CD4-positive, alpha-beta T cell treated with Interleukin-4 for 1 hour (primary cell): Measurements from ENCODE around the gene KRT75.
"Not testable (repeated sequence)": the region's sequence is repeated elsewhere in the genome, so short reads cannot be mapped to it uniquely, and the experiment has no call there.

Experiments used
- DNase-seq, 2 donors: peaks; one replicate each; pipeline ENCODE4 v3.0.0-alpha.2; 2020 to 2022

The KRT75 gene

GRCh38 chr12:52434081-52434733 lies at the start of gene KRT75:
Gene KRT75 (minus strand): TSS chr12:52434371. CDS start chr12:52434304, 67 bp downstream.
- DNase-seq: no peak

- no peak for DNase-seq
Measured at GRCh38 chr12:52480073-52480472, 45.9 kb upstream of the KRT75 start.

- DNase-seq: no peak
Measured at GRCh38 chr12:52477651-52478050, 43.5 kb upstream of the KRT75 start.

- no peak for DNase-seq
Measured at GRCh38 chr12:52474212-52474611, 40.0 kb upstream of the KRT75 start.

DNA sequence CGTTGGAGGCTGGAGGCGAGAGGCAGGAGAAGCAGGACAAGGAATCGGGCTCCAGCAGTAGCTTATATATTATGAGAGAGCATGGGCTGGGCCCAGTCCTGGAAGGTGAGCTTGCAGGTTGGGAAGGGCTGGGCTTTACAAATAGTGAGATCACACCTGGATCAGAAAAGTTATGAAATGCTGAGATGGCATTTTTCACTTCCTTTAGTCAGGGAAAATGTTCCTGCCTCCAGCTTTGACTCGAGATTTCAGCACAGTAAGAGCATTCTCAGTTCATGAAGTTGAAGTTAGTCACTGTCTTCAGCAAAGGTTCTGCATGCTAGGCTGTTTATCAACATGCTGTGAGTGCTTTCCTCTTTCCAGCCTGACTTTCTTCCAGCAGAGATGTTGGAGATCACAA lies 39.6 kb upstream of the KRT75 start, which contains the start of gene KRT6C:
TSS of gene KRT6C (minus strand) at position 38 of the 400 bp plus-strand sequence. CDS start 68 bp downstream, outside the sequence.
- no peak for DNase-seq

DNA sequence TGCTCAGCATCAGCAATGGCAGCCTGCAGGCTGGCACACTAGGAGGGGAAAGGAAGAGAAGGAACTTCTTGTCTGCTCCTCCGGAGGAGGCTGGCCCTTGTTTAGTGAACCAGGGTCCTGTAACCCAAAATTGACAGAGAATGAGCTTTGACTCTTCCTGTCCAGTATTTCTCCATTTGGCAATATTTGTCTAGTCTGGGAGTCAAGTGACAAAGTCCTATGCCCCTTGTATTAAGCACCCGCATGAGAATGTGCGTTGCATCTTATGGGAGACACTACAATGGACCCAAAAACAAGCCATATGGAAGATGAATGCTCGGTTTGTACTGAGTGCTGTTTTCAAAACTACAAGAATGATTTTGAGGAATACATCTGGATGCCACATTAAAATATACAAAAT lies 35.7 kb upstream of the KRT75 start:
- no peak for DNase-seq

DNA sequence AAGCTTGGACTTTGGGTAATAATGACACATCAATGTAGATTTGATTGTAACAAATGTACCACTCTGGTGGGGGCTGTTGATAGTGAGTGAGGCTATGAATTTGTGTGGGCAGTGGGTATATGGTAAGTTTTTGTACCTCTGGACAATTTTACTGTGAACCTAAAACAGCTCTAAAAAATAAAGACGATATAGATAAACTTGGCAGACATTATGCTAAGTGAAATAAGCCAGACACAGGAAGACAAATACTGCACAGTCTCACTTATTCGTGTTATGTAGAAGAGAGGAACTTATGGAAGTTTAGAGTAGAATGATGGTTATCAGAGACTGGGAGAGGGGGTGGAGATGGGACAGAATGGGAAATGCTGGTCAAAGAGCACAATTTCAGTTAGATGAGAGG lies 30.7 kb upstream of the KRT75 start:
- no peak for DNase-seq

- no peak for DNase-seq
Measured at GRCh38 chr12:52461693-52462092, 27.5 kb upstream of the KRT75 start.

DNA sequence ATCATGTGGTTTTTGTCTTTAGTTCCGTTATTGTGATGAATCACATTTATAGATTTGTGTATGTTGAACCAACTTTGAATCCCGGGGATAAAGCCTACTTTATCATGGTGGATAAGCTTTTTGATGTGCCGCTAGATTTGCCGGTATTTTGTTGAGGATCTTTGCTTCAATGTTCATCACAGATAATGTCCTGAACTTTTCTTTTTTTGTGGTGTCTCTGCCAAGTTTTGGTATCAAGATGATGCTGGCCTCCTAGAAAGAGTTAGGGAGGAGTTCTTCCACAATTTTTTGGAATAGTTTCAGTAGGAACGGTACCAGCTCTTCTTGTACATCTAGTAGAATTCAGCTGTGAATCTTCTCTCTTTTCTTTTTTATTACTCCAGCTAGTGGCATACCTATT lies 24.7 kb upstream of the KRT75 start:
- no peak for DNase-seq

GRCh38 chr12:52455821-52456220 lies 21.6 kb upstream of the KRT75 start:
- DNase-seq: no peak

GRCh38 chr12:52454411-52455201 lies 20.4 kb upstream of the KRT75 start:
- DNase-seq: no peak

DNA sequence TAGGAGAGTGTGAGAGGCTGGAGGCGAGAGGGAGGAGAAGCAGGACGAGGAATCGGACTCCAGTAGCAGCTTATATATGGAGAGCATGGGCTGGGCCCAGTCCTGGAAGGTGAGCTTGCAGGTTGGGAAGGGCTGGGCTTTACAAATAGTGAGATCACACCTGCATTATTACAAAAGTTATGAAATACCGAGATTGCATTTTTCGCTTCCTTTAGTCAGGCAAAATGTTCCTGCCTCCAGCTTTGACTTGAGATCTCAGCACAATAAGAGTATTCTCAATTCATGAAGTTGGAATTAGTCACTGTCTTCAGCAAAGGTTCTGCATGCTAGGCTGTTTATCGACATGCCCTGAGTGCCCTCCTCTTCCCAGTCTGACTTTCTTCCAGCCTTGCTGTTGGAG lies 17.9 kb upstream of the KRT75 start, which contains the start of gene KRT6B:
TSS of gene KRT6B (minus strand) at position 46 of the 400 bp plus-strand sequence. CDS start 68 bp downstream, outside the sequence.
- DNase-seq: no peak

GRCh38 chr12:52448228-52448627 lies 14.1 kb upstream of the KRT75 start:
- no peak for DNase-seq

GRCh38 chr12:52447196-52447595 lies 13.0 kb upstream of the KRT75 start:
- DNase-seq: not testable (repeated sequence)

DNA sequence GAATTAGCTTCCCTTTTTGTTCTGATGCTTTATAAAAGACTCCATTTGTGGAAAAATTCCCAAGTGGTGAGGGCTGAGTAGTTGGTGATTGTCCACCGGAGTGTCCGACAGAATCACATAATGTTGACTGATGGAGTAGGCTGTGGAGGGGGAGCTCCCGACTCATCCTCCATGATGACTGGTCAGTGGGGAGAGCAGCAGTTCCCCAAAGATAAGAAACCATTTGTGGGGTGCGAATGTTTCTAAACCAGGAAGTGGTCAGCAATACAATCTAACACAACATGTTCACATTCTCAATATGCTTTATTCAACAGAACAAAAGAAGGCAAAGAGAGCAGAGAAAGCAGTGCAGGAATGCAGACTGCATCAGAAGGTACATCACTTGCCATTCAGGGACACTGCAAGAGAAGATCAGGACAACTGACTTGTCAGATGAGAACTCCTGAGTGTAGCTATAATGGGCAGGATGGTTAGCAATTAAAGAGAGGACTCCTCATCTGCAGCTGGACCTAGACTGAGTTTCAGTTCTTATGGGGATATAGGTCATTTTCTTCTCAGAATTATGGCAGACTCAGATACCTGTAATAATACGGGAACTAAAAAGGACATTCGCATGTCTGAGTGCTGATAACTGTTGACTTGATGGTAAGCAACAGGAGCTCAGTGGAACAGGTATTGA lies 12.3 kb upstream of the KRT75 start:
- no peak for DNase-seq

DNA sequence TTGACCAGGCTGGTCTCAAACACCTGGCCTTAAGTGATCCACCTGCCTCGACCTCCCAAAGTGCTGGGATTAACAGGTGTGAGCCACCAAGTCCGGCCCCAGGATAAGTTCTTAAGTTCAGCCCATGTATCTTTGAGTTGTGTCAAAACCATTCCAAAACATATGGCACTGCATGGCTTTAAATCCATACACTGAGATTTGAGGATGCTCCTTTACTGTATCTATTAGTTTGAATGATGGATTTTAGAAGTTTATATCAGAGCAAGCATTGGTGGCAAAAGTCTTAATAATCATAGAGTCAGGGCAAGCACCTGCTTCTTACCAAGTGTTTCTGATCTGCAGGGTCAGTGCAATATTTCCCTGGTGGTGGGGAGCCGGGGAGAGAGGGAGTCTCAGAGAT lies 11.7 kb upstream of the KRT75 start:
- no peak for DNase-seq

- DNase-seq: no peak
Measured at GRCh38 chr12:52444647-52445595, 10.8 kb upstream of the KRT75 start.

DNA sequence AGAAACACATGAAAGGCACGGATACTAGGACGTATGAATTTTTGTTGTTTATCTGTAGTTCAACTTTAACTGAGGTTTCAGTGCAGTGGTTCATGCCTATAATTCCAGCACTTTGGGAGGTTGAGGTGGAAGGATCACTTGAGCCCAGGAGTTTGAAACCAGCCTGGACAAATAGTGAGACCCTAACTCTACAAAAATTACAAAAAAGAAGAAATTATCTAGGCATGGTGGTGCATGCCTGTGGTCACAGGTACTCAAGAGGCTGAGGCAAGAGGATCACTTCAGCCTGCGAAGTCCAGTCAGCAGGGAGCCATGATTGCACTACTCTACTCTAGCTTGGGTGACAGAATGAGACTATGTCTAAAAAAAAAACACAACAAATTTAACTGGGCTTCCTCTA lies 9.8 kb upstream of the KRT75 start:
- no peak for DNase-seq

GRCh38 chr12:52442600-52443061 lies 8.5 kb upstream of the KRT75 start:
- no peak for DNase-seq

GRCh38 chr12:52441320-52441911 lies 7.2 kb upstream of the KRT75 start:
- no peak for DNase-seq

DNA sequence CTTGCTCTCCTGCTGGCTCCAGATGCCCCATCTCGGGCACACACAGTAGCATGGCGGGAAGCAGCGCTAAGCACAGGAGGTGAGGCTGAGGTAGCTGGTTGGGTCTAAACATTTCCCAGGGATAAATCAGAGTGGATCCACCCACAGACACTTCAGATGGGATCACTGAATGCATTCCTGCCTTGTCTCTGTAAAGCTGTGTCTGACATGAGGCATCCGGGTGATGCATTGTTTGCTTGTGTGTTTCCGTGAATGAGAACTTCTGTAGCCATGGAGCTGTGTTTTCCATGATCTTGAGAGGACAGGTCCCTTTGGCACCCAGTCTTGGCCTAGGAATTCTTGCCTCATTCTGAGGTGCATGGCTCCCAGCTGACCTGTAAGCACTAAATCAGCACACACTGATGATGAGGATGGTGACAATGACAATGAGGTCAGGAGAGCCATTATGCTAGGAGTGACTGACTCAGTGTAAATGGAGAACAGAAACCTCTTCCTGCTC lies 6.7 kb upstream of the KRT75 start:
- no peak for DNase-seq

DNA sequence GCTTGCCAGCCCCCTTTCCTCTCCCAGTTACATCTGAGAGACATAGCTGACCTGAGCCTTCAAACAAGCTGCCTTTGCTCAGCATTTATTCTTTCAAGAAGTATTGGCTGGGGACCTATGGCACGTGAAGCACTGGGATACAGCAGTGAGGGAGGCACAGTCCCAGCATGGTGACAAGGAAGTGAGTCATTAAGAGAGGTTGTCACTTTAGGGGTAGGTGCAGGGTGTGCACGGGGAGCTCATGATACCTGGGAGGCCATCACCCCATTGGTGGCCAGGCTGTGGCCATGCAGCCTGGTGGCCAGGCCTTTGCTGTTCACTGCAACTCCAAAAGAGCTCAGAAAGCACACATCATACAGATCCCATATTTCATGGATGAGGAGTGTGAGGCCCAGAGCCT lies 5.7 kb upstream of the KRT75 start:
- no peak for DNase-seq
